Muscle of arm (tissue), 12 donors: ENCODE results near the gene UBE2V1. TPM values are rescaled to one million over a fixed set of nuclear protein-coding genes. Genes with fewer than 3 reads are reported as not detected.

Source experiments
- DNase-seq: peaks from one replicate; pipeline ENCODE4 v3.0.0-alpha.2; 2013
- polyA plus RNA-seq, 12 donors: library from polyadenylated mRNA; unstranded; fragments of 120-200 nt; gene quantifications; one replicate each; pipeline ENCODE4 v1.2.1, GENCODE V29; 2013; ENCODE audit not compliant: insufficient read length in 12 of 12

The UBE2V1 gene
- polyA plus RNA-seq, 12 donors: 103 to 227 (median 132) TPM

DNA sequence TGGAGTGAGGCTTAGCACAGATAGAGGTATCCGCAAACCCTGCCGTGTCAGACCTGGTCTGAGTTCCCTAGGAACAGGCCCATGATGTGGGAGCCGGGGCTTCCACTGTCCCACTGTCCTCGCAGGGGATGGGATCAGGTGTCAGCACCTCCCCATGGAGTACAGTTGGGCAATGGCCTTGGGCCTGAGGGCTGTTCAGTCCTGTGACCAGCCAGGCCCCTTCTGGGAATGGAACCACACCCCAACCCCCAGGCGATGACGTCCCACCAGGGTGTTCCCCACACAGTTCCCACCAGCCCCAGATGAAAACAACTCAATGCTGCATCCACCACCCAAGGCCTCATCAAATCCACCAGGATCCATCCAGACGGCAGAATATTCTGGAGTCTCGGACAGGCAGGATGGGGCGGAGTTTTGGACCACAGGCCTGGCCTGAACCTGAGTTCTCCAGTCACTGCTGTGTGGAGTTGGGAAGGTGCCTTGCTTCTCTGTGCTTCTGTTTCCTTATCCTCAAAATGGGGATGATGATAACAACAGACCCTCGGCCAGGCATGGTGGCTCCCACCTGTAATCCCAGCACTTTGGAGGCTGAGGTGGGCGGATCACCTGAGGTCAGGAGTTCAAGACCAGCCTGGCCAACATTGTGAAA lies 62.2 kb downstream of the UBE2V1 start:
- no peak for DNase-seq

GRCh38 chr20:50050214-50050613 lies 62.7 kb downstream of the UBE2V1 start:
- DNase-seq: no peak

DNA sequence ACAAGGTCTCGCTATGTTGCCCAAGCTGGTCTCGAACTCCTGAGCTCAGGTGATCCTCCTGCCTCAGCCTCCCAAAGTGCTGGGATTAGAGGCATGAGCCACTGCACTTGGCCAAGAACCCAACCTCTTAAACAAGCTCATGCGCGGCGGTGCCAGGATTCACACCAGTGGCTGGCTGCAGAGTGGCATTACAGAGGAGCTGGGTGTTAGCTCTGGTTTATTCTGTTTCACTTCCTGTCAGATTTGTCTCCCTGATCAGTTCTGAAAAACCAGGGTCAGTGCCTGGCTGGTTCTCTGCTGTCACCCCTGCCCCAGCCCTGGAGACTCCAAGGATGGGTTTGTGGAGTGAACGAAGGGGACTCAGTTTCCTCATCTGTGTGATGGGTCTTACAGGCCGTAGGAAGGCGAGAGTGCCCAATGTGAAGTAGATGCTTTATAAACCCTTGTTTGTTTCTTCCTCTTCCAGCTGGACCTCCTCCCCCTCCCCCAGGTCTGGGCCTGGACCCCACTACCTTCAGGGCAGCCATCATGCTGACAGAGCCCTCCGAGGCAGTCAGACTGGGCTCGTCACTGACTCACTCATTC lies 63.4 kb downstream of the UBE2V1 start:
- no peak for DNase-seq

DNA sequence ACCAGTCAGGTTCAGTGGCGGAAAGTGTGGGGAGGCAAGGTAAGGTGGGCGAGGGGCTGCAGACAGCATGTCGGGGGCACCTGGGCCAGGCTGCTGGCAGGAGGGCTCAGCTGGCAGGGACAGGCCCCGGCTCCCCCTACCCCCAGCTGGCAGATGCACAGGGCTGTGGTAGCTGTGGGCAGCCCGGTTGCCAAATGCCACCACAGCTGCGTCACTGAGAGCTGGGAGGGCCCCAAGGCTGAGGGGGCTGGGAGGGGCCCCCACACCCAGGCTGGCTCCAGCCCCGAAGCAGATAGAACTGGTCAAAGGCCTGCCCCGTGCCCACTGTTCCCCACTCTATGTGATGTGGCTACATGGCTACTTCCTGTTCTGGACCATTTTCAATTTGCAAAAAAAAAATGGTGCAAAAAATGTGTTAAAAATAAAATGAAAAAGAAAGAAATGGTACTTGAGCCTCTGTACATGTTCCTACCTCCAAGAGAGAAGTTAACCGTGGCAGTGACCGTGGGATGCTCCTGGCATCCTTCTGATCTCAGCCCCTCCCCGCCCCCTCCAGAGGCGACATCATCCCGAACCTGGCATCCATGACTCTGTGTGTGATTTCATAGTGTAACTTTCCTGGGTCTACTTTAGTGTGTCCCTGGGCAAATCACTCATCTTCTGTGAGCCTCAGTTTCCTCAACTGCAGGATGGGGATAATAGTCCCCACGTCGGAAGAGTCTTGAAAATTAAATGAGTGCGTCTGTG lies 64.4 kb downstream of the UBE2V1 start:
- no peak for DNase-seq

- DNase-seq: no peak
These were observed 68.5 kb downstream of the UBE2V1 start for GRCh38 chr20:50044353-50044960.

- DNase-seq: no peak
These were observed 69.2 kb downstream of the UBE2V1 start for GRCh38 chr20:50043573-50044352.

GRCh38 chr20:50042370-50043313 lies 70.3 kb downstream of the UBE2V1 start:
- DNase-seq: no peak

GRCh38 chr20:50041246-50041873 lies 71.6 kb downstream of the UBE2V1 start:
- DNase-seq: no peak

DNA sequence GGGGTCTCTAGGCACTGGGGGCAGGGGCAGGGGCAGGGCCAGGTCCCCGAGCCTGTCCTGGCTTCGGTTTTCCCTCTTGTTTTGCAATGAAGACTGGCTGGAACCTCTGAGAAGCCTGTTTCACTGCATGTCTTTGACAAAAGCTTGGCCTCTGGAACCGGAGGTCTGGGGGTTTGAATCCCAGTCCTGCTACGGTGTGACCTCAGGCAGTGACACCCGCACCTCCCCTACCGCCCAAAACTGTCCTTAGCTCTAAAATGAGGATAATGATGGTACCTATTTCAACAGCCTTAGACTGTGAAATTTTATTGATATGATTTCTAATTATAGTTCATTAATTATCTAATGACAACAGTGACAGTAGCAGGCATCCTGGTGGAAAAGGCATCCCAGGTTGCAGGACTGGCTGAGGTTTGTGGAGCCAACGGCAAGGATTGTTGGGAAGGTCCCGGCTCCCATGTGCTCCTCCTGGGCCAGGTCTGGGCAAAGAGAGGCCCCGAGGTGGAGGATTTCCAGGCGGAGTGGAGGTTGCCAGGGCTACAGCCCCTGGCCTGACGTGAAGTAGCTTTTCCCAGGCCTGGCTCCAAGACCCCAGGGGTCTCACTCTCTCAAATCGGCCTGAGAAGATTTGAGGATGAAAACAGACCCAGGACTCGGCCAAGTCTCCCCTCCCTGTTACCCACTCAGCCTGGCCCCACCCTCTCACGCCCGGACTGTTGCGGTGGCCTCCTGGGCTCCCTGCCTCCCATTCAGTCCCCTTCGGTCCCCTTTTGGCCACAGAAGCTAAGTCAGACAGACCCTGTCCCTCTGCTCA lies 72.3 kb downstream of the UBE2V1 start:
- no peak for DNase-seq

DNA sequence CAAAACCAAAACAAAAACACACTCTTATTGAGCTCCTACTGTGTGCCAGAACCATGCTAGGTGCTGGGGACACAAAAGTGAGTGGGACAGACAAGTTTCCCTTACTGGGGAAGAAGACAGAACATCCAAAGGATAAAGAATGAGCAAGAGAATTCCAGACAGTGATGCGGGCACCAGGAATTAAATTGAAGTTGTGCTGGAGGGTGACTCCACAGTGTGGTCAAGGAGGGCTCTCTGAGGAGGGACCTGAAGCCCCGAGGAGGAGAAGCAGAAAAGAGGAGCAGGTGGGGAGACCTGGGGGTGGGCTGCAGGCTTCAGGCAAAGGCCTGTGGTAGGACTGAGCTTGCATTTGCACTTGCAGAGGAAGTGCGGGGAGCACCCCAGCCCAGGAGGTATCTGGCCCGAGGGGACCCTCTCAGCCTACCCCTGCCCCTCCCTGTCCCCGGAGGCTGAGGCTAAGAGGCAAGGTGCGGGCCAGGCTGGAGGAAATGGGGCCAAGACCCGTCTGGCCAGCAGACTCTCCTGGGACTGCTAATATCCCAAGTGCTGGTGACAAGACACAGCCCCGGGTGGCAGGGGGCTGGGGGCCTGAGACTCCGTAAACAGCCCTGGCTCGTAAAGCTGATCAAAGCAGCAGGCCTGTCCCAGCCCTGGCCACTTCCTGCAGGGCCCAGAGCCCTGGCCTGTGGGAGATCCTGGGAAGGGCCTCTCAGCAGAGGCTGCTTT lies 73.1 kb downstream of the UBE2V1 start:
- no peak for DNase-seq

- no peak for DNase-seq
These were observed 74.4 kb downstream of the UBE2V1 start for GRCh38 chr20:50038574-50038991.

DNA sequence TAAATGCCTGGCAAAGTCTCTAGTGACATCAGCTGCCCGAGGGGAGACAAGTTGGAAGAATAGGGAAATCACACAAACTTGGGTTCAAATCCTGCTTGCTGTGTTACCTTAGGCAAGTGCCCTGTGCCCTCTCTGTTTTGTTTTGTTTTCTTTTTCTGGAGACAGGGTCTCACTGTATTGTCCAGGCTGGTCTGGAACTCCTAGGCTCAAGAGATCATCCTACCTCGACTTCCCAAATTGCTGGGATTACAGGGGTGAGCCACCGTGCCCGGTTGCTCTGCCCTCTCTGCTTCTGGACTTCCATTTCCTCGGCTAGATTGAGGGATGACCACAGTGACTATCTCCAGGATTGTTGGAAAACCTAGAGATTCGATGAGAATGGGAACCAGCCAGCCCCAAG lies 74.8 kb downstream of the UBE2V1 start:
- no peak for DNase-seq

- no peak for DNase-seq
These were observed 75.4 kb downstream of the UBE2V1 start for GRCh38 chr20:50037575-50037974.

- DNase-seq: no peak
These were observed 75.8 kb downstream of the UBE2V1 start for GRCh38 chr20:50037123-50037522.

GRCh38 chr20:50036703-50037102 lies 76.2 kb downstream of the UBE2V1 start:
- DNase-seq: no peak

DNA sequence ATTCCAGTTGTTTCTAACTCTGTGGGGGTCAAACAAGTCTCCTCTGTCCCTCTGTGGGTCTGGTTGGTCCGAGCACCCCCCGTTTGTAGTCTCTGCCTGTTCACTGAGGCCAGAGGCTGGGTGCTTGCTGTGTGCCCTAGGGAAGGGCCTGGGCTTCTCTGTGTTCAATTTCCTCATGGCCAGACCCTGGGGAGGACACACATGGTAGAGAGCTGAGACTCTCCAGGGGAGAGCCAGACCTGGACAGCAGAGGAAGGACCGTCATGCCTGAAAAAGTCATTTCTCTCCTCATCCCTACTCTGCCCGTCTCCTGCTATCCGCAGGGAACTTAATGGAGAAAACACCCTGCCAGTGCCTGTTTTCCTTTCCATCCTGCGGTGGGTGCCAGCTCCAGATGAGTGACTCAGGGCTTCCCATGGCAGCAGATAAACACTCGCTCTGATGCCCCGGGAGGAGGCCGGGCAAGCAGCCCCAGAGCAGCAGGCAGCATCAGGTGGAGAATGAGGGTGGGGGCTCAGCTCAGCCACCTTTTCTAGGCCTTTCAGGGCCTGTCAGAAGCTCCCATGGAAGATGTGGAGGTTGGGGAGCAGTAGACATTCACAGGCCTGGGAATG lies 78.3 kb downstream of the UBE2V1 start:
- DNase-seq: no peak

DNA sequence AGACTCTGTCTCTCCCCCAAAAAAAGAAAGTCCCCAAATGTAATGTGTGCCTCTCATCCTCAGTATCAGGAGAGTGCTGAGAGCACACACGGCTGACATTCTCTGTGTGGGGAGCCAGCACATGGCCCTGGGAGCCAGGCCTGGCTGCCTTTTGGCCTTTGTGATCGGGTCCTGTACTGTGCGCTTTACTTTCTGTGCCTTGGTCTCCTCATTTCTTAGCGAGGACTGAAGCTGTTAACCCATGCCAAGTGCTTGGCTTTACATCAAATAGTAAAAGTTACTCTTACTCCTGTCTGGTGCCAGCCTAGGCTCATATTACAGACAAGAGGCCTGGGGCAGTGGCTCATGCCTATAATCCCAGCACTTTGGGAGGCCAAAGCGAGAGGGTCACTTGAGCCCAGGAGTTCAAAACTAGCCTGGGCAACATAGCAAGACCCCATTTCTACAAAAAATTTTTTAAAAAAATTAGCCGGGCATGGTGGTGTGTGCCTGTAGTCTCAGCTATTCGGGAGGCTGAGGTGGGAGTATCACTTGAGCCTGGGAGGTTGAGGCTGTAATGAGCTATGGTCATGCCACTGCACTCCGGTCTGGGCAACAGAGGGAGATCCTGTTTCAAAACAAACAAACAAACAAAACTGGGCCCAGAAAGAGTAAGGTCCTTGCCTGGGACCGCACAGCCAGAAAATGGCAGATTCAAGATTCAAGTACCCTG lies 79.8 kb downstream of the UBE2V1 start:
- DNase-seq: no peak
